PC-3 (cell line): ENCODE results near the gene PPFIBP1. TPM values are rescaled to one million over a fixed set of nuclear protein-coding genes. Genes with fewer than 3 reads are reported as not detected.
A peak's percentile ranks its signal among the peaks of the same experiment; 100 is the strongest.

Source experiments
- ATAC-seq: fragments of 200-7000 bp; cut with Tn5 transposase; 2 replicates; pipeline ENCODE4 v1.9.1; 2020; ENCODE audit warnings: mild to moderate bottlenecking, moderate library complexity
- BruUV-seq: library from RNA; stranded (reverse); fragments of 400-500 nt; replicated peaks from 2 replicates; lab custom pipeline; 2021; lab: Mats Ljungman, UMichigan
- CTCF ChIA-PET: fragments of 300-600 bp; sonication (Branson Sonifier 250); formaldehyde crosslinking; loops from one replicate; lab custom pipeline; 2022; ENCODE audit warnings: antibody characterized with exemption; lab: Charles Lee
- POLR2A ChIA-PET: fragments of 300-600 bp; sonication (Branson Sonifier 250); formaldehyde crosslinking; loops from one replicate; lab custom pipeline; 2022; ENCODE audit warnings: antibody characterized with exemption; ENCODE audit not compliant: unreplicated experiment; lab: Charles Lee
- DNase-seq: peaks from one replicate; pipeline ENCODE4 v3.0.0-alpha.2; 2015
- H2AFZ ChIP-seq: fragments of 300-600 bp; sonication (generic); 2 replicates; pipeline ENCODE4 v1.6.0; 2016; ENCODE audit warnings: antibody characterized with exemption, low read length
- H3F3A ChIP-seq: fragments of 300-600 bp; sonication (generic); one replicate; pipeline ENCODE4 v1.6.0; 2017; ENCODE audit warnings: antibody characterized with exemption, low read length, control low read depth, mild to moderate bottlenecking; ENCODE audit not compliant: unreplicated experiment
- H3K27ac ChIP-seq: fragments of 300-600 bp; sonication (generic); 2 replicates; pipeline ENCODE4 v1.5.1; 2016; ENCODE audit warnings: mild to moderate bottlenecking, low read length
- H3K27me3 ChIP-seq: fragments of 300-600 bp; sonication (generic); 2 replicates; pipeline ENCODE4 v1.6.1; 2016; ENCODE audit warnings: low read length, mixed read lengths
- H3K36me3 ChIP-seq: fragments of 300-600 bp; sonication (generic); 2 replicates; pipeline ENCODE4 v1.6.1; 2016; ENCODE audit warnings: low read depth, mixed run types, low read length, mixed read lengths
- H3K4me1 ChIP-seq: fragments of 300-600 bp; sonication (generic); 2 replicates; pipeline ENCODE4 v1.5.1; 2016; ENCODE audit warnings: low read length; ENCODE audit not compliant: insufficient read depth
- H3K4me2 ChIP-seq: fragments of 300-600 bp; sonication (generic); 2 replicates; pipeline ENCODE4 v1.6.0; 2016; ENCODE audit warnings: low read length
- H3K4me3 ChIP-seq: fragments of 300-600 bp; sonication (generic); 2 replicates; pipeline ENCODE4 v1.5.1; 2016; ENCODE audit warnings: mild to moderate bottlenecking, low read length, mixed read lengths
- H3K79me2 ChIP-seq: fragments of 300-600 bp; sonication (generic); 2 replicates; pipeline ENCODE4 v1.6.1; 2017; ENCODE audit warnings: low read length, mixed read lengths
- H3K9ac ChIP-seq: fragments of 300-600 bp; sonication (generic); 2 replicates; pipeline ENCODE4 v1.6.0; 2016; ENCODE audit warnings: mild to moderate bottlenecking, low read length
- H3K9me2 ChIP-seq: fragments of 300-600 bp; sonication (generic); replicated peaks from 2 replicates; pipeline ENCODE4 v1.6.1; 2016; ENCODE audit warnings: mixed run types, low read length, mixed read lengths
- H3K9me3 ChIP-seq: fragments of 300-600 bp; sonication (generic); 2 replicates; pipeline ENCODE4 v1.6.1; 2016; ENCODE audit warnings: low read length, mixed read lengths
- H4K20me1 ChIP-seq: fragments of 300-600 bp; sonication (generic); 2 replicates; pipeline ENCODE4 v1.6.1; 2016; ENCODE audit warnings: low read length, mixed read lengths
- EZH2 ChIP-seq: fragments of 300-600 bp; sonication (generic); IDR thresholded peaks from one replicate; pipeline ENCODE4 v1.6.1; 2017; ENCODE audit warnings: antibody characterized with exemption, mild to moderate bottlenecking, low read length; ENCODE audit not compliant: unreplicated experiment
- EZH2phosphoT487 ChIP-seq: fragments of 300-600 bp; sonication (generic); IDR thresholded peaks from 2 replicates; pipeline ENCODE4 v1.6.1; 2018; ENCODE audit warnings: mild to moderate bottlenecking, antibody characterized with exemption, low read length, borderline replicate concordance
- intact Hi-C: fragments of 100-400 bp; cut with micrococcal nuclease; formaldehyde crosslinking; loops from 2 replicates; pipeline ENCODE4 v1.9.0; 2023
- total RNA-seq: library from RNA; depleted of rRNA; stranded (reverse); fragments of >200 nt; gene quantifications from 2 replicates; pipeline ENCODE4 v1.2.3, GENCODE V29; 2014
- TF ChIP-seq, protein P1 (sequence below): fragments of 300-600 bp; sonication (generic); conservative IDR thresholded peaks from 2 replicates; pipeline ENCODE4 v1.5.1; 2017; ENCODE audit warnings: antibody characterized with exemption, low read depth, mild to moderate bottlenecking, low read length

Gene PPFIBP1
- total RNA-seq, 1 experiment from 2014 or later: 56.9 TPM

- H3K36me3 ChIP-seq: no peaks in the 10 kb centered on the region
- no peak overlapping the region for H3K9ac ChIP-seq
- ATAC-seq (no peak), DNase-seq (no peak)
- TF ChIP-seq EZH2 (no peak), EZH2phosphoT487 (no peak)
- TF ChIP-seq, protein P1, sequence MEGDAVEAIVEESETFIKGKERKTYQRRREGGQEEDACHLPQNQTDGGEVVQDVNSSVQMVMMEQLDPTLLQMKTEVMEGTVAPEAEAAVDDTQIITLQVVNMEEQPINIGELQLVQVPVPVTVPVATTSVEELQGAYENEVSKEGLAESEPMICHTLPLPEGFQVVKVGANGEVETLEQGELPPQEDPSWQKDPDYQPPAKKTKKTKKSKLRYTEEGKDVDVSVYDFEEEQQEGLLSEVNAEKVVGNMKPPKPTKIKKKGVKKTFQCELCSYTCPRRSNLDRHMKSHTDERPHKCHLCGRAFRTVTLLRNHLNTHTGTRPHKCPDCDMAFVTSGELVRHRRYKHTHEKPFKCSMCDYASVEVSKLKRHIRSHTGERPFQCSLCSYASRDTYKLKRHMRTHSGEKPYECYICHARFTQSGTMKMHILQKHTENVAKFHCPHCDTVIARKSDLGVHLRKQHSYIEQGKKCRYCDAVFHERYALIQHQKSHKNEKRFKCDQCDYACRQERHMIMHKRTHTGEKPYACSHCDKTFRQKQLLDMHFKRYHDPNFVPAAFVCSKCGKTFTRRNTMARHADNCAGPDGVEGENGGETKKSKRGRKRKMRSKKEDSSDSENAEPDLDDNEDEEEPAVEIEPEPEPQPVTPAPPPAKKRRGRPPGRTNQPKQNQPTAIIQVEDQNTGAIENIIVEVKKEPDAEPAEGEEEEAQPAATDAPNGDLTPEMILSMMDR: no peak
- H2AFZ ChIP-seq: no peak overlapping the region
- H3K4me1 ChIP-seq: peaks cover 20% of the 10 kb centered on the region
- H3K4me2 ChIP-seq: no peak overlapping the region
- H3K4me3 ChIP-seq: no peak overlapping the region
- H3K27me3 ChIP-seq: no peaks in the 10 kb centered on the region
- no TSS peak for BruUV-seq
- POLR2A ChIA-PET: no interaction called here
- H3K27ac ChIP-seq: no peak overlapping the region
- H3K79me2 ChIP-seq: peaks cover 94% of the 10 kb centered on the region
- H3K9me3 ChIP-seq: no peaks in the 10 kb centered on the region
- CTCF ChIA-PET: no interaction called here
- no peaks in the 10 kb centered on the region for H3K9me2 ChIP-seq
- intact Hi-C loops: loop anchor here (10.0 kb wide), 1 partner anchor 176 kb away; no protein-coding TSS in a partner anchor
- no peaks in the 10 kb centered on the region for H3F3A ChIP-seq
- peaks cover 13% of the 10 kb centered on the region; the same call in 1 of the 2 replicates for H4K20me1 ChIP-seq
Observed at GRCh38 chr12:27528788-27529187, 4.8 kb downstream of the PPFIBP1 start.

GRCh38 chr12:27530157-27530922 is 6.3 kb downstream of the PPFIBP1 start:
- Histone ChIP-seq H3K27ac (no peak overlapping the region), H2AFZ (no peak overlapping the region), H3K9me3 (no peaks in the 10 kb centered on the region), H3K9me2 (no peaks in the 10 kb centered on the region), H4K20me1 (peaks cover 13% of the 10 kb centered on the region; the same call in 1 of the 2 replicates), H3K9ac (no peak overlapping the region), H3F3A (no peaks in the 10 kb centered on the region), H3K36me3 (peaks cover 2% of the 10 kb centered on the region; the same call in 1 of the 2 replicates), H3K79me2 (peaks cover 99% of the 10 kb centered on the region), H3K4me1 (peaks cover 20% of the 10 kb centered on the region), H3K4me2 (no peak overlapping the region), H3K4me3 (no peak overlapping the region), H3K27me3 (no peaks in the 10 kb centered on the region)
- ChIA-PET CTCF (no interaction called here), POLR2A (no interaction called here)
- ATAC-seq: no peak
- intact Hi-C loops: no loop called here
- TF ChIP-seq EZH2phosphoT487 (no peak), EZH2 (no peak)
- TF ChIP-seq, protein P1: no peak
- DNase-seq: peak; percentile 28
- no TSS peak for BruUV-seq

- ChIA-PET POLR2A (no interaction called here), CTCF (interaction anchor here (0.5 to 0.6 kb wide), 3 partner anchors 70 to 97 kb away, joined by 3 to 9 read pairs (median 3); no protein-coding TSS in a partner anchor)
- H3K4me3 ChIP-seq: no peak overlapping the region
- DNase-seq: no peak
- no peak for ATAC-seq
- BruUV-seq: no TSS peak
- H4K20me1 ChIP-seq: peaks cover 6% of the 10 kb centered on the region; the same call in 1 of the 2 replicates
- H3F3A ChIP-seq: no peaks in the 10 kb centered on the region
- H3K4me2 ChIP-seq: no peak overlapping the region
- TF ChIP-seq EZH2phosphoT487 (no peak), EZH2 (no peak)
- TF ChIP-seq, protein P1: no peak
- no peaks in the 10 kb centered on the region for H3K9me3 ChIP-seq
- no peak overlapping the region for H2AFZ ChIP-seq
- H3K27ac ChIP-seq: no peak overlapping the region
- H3K79me2 ChIP-seq: peaks cover 99% of the 10 kb centered on the region
- intact Hi-C loops: no loop called here
- peaks cover 10% of the 10 kb centered on the region for H3K4me1 ChIP-seq
- no peaks in the 10 kb centered on the region for H3K9me2 ChIP-seq
- H3K36me3 ChIP-seq: peaks cover 11% of the 10 kb centered on the region
- H3K9ac ChIP-seq: no peak overlapping the region
- no peaks in the 10 kb centered on the region for H3K27me3 ChIP-seq
Observed at GRCh38 chr12:27531896-27532295, 7.9 kb downstream of the PPFIBP1 start.
